Measurements from ENCODE around the gene LILRA2. TPM values are rescaled to one million over a fixed set of nuclear protein-coding genes. Genes with fewer than 3 reads are reported as not detected.
"Not testable (repeated sequence)": the region's sequence is repeated elsewhere in the genome, so short reads cannot be mapped to it uniquely, and the experiment has no call there.

Gene LILRA2
- polyA plus RNA-seq (2013, experiment 1 of 2; ENCODE audit: insufficient read length), result not detected
- polyA plus RNA-seq (2013, experiment 2 of 2; ENCODE audit: insufficient read length), result not detected

DNA sequence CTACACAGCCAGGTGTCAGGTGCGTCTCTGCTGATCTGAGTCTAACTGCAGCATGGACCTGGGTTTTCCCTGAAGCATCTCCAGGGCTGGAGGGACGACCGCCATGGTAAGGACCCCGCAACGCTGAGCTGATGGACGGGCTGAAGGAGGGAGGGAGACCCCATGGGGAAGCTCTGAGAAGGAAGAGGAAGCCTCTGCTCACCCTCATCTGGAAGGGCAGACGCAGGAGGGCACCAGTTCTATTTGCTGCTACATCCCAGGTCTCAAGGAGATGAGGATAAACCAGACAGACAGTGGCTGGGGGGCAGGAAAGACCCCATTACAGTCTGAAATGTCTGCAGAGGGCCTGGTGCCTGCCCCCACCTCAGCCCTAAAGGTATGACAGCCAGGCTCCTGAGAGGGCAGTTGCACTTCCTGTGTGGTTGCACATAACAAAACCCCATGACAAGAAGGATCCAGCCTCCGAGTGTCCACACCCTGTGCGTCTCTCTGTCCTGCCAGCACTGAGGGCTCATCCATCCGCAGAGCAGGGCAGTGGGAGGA is at the start of gene LILRA2:
TSS of gene LILRA2 (plus strand) at position 461 of the 543 bp plus-strand sequence. CDS start 89 bp downstream, outside the sequence.
- no peak for DNase-seq

DNA sequence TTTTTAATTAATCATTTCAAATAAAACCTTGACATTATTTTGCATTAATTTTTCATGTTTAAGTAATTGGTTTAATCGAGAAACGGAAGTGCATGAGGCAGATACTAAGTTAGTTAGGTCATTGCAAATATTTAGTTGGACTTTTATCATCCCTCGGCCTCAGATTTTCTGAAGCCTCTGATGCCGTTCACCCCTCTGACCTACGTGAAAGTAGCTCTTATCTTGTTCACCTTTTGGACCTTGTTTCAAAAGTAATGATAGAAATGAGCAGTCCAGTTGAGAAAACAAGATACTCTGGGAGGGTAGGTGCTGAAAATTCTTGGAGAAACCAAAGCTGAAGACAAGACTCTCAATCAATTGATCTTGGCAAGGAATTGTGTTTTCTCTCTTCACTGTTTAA is 48.0 kb upstream of the LILRA2 start:
- no peak for DNase-seq

DNA sequence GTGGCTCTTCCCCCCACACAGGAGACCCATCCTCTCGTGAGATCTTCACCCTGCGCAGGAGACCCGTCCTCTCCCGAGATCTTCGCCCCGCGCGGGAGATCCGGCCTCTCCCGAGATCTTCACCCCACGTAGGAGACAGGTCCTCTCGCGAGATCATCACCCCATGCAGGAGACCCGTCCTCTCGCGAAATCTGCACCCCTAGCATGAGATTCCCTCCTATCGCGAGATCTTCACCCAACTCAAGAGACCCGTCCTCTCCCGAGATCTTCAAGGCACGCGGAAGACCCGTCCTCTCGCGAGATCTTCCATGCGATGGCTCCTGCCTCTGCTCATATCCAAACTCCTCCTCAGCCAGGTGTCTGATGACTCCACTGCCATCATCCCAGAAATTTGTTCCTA is 46.6 kb upstream of the LILRA2 start:
- no peak for DNase-seq

DNA sequence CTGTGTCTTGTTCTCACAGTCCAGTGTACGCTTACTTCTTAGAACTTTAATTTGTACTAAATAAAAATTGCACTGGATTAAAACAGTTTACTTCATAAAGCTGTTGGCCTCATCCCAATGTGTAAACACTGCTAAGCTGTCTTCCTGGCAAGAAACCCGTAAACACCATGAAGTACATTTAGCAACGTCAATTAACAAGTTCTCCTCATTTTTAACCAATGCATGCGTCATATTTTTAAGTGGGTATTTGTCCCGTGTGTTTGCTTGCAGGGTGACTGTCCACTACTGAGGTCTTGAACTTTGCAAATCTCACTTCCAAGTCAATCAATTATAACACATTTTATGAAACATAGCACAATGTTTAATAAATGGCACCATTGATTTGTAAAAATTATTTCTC is 42.7 kb upstream of the LILRA2 start:
- no peak for DNase-seq

DNA sequence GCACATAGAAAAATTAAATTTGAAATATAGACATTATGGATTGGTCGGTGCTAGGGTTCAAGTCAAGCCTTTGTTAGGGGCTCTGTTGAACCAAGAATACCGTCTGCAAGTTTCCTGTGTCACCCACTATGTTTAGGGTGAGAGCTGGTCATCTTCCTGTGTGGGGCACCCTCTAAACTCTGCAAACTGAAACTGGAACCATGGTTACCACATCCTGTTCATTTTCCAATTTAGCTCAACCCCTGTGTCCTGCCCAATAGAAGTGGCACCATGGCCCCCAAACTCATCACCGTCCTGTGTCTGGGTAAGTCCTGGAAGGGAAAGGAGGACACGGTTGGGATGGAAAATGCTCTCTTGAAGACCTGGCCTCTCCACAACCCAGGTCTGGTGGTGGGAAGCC is 41.1 kb upstream of the LILRA2 start:
- no peak for DNase-seq

DNA sequence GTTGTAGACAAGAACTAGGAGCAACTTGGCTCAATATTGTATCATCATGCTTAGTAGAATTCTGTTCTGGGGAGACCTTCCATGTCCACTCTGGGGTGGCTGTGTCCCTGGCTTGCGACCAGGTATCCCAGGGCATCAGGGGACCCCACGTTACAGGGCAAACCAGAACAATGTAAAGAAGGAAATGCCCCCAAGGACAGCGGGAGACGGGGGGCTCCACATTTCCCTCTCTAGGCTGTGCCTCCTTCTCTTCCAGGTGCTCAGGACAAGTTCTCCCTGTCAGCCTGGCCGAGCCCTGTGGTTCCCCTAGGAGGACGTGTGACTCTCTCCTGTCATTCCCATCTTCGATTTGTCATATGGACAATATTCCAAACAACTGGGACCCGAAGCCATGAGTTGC is 40.1 kb upstream of the LILRA2 start:
- no peak for DNase-seq

DNA sequence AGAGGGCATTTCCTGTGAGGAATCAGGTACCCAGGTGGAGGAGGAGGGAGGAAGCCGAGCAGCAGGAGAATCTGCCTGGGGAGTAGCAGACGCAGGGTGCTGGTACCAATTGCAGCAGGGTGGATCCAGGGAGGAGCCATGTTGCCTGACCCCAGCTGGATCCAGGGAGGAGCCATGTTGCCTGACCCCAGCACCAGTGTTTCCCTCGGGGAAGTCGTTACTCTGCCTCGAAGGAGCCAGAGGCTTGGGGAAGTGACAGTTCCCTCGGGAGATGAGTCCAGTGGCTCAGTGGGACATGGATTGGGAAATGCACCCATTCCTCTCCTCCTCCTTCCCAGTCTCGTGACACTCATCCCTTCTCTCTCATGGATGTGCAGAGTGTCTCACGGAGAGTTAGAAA is 39.4 kb upstream of the LILRA2 start:
- no peak for DNase-seq

DNA sequence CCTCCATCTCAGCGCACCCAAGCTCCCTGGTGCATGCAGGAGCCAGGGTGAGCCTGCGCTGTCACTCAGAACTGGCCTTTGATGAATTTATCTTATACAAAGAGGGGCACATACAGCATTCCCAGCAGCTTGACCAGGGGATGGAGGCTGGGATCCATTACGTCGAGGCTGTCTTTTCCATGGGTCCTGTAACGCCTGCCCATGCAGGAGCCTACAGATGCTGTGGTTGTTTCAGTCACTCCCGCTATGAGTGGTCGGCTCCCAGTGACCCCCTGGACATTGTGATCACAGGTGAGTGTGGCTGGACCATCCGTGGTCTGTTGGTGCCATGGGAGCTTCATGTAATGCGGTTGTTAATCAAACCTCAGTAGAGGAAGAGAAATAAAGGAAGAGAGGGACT is 38.0 kb upstream of the LILRA2 start:
- DNase-seq, result no peak

DNA sequence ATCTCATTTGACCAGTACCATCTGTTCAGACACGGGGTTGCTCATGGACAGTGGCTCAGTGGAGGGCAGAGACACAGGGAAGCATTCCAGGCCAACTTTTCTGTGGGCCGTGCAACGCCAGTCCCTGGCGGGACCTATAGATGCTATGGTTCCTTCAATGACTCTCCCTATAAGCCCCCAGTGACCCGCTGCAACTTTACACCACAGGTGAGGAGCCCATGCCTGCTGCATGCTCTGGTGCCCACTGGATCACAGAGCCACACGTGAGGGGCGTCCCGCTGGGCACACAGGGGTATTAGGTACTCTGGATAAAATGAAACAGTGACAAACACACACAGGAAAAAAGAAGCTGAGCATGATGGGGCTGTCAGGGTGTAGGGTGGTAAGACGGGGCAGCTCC is 36.6 kb upstream of the LILRA2 start:
- DNase-seq, result no peak

DNA sequence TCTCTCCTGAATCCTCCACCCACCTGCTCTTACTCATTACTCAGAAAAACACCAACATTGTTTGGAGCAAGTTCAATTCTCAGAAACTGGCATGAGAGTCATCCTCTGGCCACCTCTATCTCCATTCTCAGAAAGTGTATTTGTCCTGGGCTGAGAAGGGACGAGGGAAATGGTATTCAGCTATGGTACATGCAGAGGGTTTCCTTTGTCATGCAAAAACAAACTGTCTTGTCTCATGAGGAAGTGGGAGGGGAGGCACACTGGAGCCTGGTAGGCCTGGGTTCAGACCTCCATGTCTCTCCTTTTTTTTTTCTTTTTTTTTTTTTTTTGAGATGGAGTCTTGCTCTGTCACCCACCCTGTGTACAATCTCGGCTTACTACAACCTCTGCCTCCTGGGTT is 31.9 kb upstream of the LILRA2 start:
- no peak for DNase-seq

DNA sequence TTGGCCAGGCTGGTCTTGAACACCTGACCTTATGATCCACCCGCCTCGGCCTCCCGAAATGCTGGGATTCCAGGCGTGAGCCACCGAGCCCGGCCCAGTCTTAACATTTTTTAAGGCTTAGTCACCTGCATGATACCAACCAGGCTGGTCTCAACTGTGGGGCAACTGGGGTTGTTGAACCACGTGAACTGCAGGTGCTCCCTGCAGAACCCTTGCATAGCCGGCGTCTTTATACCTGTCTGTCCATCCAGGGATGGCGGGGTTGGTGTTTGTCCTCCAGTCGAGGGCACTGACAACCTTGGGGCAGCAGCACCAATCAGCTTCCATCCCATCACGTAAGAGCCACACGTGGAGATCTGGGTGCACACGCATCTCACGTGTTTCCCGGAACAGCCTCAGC is 24.8 kb upstream of the LILRA2 start:
- no peak for DNase-seq

DNA sequence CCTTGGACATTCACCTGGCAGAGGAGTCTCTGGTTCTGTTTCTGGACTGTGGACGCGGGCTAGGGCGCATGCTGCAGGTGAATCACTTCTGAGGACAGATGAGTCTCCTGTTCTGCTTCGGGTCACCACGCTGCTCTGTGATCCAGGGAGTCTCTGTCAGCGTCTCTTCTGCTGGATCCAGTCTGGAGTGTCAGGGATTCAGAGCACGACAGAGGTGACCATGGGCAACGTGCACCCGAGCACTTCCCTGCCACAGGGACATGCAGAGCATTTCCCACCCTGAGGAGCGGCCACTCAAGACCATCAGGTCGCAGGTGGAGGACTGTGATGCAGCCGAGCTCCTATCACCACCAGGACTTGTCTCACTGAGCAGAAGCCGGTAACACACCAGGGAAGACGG is 24.4 kb upstream of the LILRA2 start:
- no peak for DNase-seq

DNA sequence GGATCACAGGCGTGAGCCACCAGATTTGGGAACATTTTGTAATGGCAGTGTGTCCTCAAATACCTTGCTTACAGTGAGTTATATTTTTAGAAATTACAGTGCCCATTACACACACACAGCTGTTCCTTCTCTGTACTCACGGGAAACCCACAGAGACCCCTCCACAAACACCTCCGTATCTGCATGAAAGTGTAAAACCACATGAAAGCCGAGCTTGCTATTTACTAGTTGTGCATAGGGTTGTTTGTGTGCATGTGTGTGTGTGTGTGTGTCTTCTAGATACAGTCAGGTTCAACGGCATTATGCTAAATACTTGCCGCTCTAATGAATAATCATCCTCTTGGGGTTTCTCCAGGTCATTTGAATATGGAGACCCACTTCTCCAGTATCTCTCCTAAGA is 22.3 kb upstream of the LILRA2 start:
- no peak for DNase-seq

DNA sequence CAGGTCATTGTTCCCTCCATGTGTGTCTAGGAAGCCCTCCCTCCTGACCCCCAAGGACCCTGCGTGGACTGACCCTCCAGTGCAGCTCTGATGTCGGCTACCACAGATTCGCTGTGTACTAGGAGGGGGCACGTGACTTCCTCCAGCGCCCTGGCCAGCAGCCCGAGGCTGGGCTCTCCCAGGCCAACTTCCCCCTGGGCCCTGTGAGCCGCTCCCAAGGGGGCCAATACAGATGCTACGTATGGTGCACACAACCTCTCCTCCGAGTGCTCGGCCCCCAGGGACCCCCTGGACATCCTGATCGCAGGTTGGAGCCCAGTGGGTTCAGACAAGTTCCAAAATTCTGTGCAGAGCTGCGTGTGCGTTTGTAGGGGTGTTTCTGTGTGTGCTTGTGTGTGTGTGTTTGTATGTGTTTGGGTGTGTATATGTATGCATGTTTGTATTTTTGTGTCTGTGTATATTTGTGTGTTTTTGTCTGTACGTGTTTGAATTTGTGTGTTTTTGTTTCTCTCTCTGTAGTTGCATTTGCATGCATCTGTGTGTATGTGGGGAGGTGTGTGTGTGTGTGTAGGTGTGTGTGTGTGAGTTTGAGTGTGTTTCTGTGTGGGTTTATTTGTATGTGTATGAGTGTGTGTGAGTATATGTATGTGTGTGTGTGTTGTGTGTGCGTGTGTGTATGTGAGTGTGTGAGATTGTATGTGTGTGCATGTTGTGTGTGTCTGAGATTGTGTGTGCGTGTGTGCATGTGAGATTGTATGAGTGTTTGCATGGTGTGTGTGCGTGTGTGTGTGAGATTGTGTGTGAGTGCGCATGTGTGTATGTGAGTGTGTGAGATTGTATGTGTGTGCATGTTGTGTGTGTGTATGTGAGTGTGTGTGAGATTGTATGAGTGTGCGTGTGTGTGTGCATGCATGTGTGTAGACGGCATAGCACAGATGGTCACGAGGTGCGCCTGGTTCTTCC is 21.4 kb upstream of the LILRA2 start:
- no peak for DNase-seq

DNA sequence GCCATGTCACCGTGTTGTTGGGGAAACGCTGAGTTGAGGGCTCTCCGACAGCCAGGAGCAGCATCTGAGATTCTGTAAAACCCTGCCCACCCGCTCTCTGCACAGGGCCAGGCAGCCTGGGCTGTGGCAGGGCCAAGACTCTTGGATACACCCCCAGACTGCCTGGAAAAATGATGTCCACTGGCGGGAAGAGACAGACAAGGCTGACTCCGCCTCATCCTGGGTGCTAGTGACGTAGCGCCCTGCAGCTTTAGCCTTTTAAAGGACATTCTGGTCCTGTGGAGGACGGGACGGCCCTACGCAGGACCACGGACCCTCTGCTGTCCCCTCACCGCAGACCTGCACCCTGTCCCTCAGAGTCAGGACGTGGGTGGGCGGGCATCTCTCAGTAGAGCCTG is 20.7 kb upstream of the LILRA2 start:
- no peak for DNase-seq

DNA sequence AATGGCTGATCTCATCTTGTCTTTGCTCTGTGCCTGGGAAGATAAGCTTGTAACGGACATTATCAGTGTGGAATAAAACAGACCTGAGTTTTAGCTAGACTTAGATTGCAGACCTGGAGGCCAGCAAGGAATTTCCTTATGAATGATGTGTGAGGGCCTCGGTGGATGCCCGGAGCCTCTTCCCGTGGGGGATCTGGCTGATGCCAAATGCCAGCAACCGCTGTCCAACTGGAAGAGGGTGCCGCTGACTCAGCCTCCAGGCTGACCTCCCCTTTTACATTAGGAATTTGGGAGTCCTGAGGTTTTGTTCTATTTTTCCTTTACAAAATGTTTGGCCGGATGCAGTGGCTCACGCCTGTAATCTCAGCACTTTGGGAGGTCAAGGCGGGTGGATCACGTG is 19.6 kb upstream of the LILRA2 start:
- no peak for DNase-seq

DNA sequence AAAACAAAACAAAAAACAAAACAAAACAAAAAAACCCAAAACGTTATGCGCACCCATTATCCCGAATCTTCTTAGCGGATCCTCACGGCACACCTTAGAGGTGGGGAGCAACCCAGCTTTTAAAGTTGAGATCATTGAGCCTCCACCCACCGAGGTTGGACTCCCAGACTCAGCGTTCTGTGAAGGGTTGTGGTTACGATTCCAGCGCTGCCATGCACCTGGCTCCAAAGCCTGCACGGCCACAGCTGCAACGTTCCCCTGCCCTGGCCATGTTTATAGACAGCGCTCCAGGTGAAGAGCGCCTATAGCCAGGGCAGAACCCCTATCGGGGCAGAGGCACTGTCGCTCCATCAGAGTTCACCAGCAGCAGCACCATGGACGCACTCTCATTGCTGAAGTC is 18.7 kb upstream of the LILRA2 start:
- no peak for DNase-seq

DNA sequence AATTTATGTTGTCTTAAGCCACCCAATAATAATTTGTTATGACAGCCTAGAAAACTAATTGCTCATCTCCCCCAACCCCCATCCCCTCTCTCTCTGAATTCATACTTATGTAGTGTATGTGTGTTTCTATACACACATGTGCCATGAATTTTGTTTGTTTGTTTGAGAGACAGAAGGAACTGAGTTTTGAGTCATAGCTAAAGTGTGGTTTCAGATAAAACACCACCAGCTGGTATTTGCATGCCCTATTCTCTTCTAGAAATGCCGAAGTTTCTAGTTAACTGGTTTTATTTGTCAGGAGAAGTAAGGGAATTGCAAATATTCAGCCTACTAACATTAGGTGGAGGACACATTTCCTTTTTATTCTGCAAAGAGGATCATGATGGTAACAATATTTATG is 17.4 kb upstream of the LILRA2 start:
- DNase-seq, result no peak

DNA sequence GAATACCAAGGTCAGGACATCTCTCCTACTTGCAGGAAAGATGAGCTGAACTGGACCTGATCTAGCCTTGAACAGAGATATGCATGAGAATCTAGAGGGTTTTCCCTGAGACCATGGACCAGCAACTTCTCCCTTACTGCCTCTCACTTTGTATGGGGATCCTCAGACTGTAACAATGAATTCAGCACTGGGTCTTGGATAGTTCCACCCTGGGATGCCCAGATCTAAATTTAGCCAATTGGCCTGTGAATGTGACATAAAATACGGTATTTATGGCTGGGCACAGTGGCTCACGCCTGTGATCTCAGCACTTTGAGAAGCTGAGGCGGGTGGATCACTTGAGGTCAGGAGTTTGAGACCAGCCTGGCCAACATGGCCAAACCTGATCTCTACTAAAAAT is 15.3 kb upstream of the LILRA2 start:
- no peak for DNase-seq

DNA sequence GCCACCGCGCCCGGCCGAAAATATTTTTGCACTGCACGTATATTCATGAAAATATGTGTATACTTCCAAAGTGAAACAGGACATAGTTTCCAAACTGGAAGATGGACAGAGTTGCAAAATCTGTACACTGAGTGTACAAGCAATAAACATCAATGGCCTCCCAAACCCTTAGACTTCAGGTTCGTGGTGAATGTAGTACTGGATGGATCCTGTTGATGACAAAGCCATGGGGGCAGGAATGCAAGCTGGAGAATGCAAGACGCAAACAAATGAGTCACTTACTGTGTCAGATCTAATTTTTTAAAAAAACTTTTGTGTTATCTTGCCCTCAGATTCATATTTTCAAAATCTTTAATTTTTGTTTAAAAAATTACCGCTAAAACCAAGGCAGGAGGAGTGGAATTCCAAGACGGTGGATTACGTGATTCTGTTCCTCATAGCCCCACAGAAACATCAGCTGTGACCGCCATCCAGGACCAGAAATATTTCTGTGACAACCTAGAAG is 12.7 kb upstream of the LILRA2 start:
- DNase-seq, result no peak

DNA sequence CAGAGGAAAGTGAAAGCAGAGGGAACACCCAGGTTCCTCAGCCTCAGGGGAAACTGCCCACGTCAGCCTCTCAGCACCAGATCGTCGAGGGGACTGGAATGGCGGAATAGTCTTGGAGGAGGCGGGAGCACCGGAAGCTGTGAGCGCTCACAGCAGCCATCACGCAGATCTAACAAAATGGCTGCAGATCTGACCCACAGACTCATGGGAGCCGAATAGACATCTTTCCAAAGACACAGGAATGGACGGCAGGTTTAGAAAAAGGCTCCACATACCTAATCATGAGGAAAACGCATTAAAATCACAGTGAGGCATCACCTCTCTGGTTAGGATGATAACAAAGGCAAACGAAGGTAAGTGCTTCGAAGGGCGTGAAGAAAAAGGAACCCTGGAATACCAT is 11.8 kb upstream of the LILRA2 start:
- no peak for DNase-seq

DNA sequence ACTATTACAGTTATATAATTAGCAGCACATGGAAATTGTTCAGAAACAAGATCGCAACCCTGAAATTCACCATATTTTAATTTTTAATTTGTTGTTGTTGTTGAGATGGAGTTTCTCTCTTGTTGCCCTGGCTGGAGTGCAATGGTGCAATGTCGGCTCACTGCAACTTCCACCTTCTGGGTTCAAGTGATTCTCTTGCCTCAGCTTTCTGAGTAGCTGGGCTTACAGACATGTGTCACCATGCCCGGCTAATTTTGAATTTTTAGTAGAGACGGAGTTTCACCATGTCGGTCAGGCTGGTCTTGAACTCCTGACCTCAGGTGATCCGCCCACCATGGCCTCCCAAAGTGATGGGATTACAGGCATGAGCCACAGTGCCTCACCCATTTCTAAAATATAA is 10.4 kb upstream of the LILRA2 start:
- DNase-seq, result not testable (repeated sequence)

DNA sequence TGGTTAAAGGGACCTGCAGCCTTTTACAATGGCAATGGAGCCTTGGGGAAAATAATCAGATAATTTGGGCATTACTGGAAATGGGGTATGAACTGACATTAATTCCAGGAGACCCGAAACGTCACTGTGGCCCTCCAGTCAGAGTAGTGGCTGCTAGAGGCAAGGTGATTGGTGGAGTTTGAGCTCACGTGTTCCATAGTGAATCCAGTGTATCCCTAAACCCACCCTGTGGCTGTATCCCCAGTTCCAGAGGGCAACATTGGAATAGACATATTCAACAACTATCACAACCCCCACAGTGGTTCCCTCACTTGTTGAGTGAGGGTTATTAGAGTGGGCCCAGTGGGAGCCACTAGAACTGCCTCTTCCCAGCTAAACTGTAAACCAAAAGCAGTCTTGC is 3.3 kb upstream of the LILRA2 start:
- DNase-seq, result no peak
